NCI-H748 (cell line): ENCODE measurements around the gene ARRDC4.

Experiments
- DNase-seq: peaks from one replicate; lab custom pipeline; 2025; ENCODE audit not compliant: unreplicated experiment; lab: John Stamatoyannopoulos, UW

ARRDC4 gene

DNA sequence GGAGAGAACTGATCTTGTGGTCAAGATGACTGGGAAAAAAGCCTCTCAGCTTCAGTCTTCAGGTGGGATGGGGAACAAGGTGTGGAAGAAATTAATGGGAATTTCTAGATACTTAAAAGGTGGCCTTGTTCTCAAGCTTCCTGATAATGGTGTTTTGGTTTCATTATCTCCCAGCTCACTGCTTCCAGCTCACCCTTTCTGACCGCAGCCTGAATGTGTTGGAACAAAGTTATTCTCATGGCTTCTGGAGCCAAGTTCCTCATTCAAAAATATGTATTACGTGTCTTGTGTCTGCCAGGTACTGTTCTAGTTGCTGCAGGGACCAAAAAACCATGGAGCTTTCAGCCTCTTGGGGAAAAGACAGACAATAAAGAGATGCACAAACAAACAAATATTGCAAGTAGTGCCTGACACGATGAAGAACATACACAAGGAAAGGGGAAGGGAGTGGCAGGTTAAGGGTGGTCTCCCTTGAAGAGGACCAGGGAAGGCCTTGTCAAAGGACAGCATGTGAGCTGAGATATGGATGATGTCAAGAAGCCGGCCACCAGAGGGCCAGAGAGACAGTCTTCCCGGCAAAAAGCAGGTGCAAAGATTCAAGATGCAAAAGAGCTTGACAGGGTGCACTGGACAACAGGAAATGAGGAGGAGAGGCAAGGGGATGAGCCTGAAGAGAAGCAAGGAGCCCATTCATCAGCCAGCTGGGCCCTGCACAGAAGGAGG lies 35.5 kb downstream of the ARRDC4 start:
- DNase-seq: peak; percentile 26

DNA sequence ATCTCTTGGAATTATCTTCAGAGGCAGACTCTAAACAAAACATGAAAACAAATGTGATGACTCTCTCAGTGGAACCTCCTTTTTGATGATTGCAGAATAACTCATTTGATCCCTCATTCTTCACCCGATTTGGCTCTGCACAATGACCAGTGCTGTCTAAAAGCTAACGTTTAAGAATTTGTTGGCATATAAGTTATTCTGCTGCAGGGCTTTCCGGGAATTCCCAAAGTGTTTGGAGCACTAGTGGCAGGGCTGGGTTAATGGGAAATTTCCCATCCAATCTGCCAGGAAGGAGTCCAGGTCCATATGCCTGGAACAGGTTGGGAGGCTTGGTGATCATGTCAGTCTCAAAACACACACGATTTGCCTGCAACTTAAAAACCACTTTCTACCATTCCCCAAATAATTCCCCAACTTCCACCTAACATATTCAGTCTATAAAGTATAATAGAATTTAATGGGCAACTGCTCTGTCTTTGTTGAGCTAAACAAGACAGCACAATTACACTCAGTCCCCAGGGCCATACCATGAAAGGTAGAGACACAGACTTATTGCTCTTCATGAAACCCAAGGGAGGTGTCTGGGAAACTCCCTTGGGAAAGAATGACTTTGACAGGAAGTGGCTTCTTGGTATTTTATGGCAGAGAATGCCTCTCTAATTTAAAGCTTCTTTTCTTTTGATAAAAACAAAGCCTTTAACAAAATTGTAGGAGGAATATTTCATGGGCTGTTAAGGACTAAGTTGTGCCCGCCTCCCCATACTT lies 38.0 kb downstream of the ARRDC4 start:
- DNase-seq: no peak

DNA sequence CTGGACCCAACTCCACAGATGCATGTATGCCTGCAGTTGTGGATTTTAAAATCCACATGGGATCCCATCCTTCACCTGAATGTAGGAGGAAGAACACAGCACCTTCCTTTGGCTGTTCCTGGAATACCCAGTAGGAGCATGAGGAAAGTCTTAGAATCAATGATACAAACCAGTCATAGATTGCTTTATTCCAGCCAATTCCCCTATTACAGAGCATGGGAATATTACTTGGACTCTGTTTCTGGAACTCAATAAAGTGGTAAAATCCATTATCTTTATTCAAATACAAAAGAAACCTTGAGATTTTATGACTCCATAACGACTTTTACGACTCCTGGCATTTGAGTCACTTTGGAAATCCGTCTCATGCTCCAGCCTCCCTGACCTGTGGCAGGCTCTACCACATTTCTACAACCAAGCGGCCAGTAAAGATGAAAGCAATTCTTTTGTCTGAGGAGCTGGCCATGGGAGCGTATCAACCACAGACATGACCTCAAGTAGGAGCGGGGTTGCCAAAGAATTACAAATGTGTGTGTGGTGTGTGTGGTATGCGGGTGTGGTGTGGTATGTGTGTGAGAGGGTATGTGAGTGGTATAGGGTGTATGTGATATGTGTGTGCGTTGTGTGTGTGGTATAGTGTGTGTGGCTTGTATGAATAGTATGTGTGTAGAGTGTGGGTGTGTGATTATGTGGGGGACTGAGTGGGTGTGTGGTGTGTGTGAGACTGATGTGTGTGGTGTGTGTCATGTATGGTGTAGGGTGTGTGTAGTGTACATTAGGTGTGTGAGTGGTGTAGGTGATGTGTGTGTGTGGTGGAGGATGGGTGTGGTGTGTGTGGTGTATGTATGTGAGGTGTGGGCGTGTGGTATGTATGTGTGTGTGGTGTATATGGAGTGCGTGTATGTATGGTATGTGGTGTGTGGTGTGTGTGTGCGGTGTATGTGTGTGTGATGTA lies 40.0 kb downstream of the ARRDC4 start:
- DNase-seq: no peak

DNA sequence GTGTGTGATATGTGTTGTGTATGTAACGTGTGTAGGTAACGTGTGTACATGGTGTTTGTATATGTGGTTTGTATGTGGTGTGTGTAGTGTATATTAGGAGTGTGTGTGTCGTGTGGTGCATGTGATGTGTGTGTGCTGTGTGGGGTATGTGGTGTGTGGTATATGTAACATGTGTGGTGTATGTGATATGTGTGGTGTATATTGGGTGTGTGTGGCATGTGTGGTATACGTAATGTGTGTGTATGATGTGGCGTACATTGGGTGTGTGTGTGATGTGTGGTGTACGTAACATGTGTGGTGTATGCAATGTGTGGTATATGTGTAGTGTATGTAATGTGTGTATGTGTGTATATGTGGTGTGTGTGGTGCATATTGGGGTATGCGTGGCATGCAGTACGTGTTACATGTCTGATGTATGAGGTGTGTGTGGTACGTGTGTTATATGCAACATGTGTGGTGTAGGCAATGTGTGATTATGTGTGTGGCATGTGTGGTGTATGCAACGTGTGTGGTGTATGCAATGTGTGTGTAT lies 41.2 kb downstream of the ARRDC4 start:
- no peak for DNase-seq

DNA sequence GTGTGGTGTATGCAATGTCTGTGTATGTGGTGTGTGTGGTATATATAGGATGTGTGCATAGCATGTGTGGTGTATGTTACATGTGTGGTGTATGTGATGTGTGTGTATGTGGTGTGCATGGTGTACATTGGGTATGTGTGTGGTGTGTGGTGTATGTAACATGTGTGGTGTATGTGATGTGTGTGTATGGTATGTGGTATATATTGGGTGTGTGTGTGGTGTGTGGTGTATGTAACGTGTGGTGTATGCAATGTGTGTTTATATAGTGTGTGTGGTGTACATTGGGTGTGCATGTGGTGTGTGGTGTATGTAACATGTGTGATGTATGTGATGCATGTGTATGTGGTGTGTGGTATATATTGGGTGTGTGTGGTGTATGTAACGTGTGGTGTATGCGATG lies 41.9 kb downstream of the ARRDC4 start:
- no peak for DNase-seq

DNA sequence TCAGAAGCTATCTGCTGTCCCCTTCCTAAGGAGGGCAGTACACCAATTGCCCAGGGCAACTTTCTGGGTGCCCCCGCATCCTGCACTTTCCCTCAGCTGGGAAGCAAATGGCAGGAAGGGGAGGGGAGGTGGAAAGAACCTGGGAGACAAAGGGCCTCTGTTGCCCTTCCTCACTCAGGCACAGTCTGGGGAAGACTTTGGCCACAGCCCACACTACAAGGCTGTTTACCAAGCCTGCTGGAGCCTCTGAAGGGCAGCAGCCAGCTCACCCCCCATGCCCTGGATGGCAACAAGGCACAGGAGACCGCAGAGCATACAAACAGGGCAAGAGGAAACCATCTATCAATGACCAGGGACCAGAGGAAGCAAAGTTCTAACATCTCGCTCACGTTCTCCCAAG lies 42.4 kb downstream of the ARRDC4 start:
- no peak for DNase-seq

DNA sequence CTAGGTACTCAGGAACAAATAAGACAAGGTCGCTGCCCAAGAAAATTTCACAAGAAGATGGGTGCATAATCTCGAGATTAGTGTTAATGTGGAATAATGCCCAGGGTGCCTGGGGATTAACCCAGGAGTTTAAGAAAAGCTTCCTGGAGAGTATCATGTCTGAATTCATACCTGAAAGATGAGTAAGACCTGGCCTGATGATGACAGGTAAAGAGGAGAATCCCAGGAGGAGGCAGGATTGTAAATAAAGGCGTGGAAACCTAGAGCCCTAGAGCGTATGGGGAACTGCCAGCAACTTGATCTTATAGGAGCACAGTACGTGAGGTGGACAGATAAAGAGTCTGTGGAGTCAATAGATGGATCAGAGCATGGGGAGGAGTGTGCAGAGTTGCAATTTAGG lies 43.0 kb downstream of the ARRDC4 start:
- DNase-seq: no peak

DNA sequence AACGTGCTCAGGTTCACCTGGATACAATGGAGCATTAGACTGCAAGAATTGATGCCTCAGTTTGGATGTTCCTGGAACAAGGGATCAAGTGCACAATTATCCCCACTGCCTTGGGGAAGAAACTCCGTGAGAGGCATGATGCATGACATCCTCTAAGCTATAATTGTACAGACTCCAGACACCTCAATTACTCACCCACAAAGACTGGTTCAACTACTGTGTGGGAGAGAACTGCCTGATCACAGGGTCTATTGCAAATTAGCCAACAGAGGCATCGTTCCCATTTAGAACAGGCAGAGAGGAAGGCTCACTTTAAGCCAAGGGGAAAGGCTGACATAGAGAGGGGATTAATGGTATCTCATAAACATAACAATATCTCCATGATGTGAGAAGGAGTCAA lies 43.5 kb downstream of the ARRDC4 start:
- DNase-seq: no peak

DNA sequence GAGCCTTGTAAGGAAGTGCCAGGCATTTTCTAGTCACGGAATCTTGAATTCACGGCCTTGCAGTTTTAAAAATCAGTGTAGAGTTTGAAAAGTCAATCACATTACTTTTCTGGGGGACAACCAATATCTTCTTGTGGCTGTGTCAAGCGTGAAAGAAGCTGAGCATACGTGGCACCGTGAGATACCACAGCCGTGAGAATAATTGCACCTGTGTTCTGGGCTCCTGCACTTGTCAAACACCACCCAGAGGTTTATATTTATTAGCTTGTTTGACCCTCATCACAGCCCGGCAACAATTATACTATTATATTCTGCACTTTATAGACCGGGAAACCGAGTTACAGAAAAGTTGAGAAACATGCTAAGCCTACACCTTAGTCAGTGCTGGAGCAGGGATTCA lies 45.2 kb downstream of the ARRDC4 start:
- DNase-seq: no peak

DNA sequence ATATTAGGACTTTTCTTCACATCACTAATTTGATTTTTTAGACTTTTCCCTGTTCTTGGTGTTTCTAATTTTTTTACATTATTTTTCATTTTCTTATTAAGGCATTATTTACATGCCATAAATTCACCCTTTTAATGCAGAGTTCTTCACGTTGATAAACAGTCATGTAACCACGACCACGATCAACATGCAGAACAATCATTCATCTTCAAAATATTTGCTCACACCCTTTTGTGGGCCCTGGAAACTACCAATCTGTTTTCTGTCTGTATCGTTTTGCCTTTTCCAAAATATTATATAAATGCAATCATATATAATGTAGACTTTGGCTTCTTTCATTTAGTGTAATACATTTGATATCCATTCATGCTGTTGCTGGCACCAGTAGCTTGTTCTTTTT lies 48.7 kb downstream of the ARRDC4 start:
- DNase-seq: no peak

DNA sequence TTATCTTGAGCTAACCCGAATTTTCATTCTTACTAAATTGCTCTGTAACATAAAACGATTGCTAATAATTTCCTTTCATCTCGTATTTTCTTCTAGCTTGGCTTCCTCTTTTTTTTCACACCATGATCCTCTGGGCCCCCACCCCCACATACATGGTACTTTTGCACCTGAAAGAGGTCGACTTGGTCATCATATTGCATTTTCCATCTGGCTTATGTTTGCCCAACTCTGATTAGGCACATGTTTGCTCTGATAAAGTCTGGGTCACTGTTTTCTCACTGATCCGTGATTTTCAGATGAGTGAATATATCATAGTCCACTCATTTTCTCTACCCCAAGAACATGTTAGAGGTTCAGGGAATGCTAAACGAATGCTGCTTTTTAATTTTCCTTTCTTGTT lies 49.5 kb downstream of the ARRDC4 start:
- no peak for DNase-seq

DNA sequence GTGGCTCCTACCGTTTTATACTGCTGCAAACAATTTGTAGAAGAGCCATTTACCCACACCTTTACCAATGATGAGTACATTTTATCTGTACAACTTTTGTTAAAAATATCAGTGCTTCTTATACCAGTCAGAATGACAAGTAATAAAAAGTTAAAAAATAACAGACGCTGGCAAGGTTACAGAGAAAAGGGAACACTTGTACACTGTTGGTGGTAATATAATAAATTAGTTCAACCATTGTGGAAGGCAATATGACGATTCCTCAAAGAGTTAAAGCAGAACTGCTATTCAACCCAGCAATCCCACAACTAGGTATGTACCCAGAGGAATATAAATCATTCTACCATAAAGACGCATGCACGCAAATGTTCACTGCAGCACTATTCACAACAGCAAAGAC lies 51.9 kb downstream of the ARRDC4 start:
- no peak for DNase-seq

DNA sequence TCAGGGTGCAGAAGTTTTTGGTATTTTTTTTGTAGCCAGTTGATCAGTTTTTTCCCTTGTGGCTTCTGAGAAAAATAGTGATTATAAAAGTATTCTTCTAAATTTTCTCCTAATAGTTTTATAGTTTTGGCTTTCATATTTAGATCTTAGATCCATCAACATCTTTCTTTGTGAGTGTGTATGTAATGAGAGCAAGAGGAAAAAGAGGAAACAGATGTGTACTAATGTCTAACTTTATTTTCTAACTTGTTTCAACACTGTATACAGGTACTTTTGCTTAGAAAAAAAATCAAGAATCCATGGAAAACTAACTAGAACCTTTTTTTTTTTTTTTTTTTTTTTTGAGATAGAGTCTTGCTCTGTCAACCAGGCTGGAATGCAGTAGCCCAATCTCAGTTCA lies 53.1 kb downstream of the ARRDC4 start:
- no peak for DNase-seq

DNA sequence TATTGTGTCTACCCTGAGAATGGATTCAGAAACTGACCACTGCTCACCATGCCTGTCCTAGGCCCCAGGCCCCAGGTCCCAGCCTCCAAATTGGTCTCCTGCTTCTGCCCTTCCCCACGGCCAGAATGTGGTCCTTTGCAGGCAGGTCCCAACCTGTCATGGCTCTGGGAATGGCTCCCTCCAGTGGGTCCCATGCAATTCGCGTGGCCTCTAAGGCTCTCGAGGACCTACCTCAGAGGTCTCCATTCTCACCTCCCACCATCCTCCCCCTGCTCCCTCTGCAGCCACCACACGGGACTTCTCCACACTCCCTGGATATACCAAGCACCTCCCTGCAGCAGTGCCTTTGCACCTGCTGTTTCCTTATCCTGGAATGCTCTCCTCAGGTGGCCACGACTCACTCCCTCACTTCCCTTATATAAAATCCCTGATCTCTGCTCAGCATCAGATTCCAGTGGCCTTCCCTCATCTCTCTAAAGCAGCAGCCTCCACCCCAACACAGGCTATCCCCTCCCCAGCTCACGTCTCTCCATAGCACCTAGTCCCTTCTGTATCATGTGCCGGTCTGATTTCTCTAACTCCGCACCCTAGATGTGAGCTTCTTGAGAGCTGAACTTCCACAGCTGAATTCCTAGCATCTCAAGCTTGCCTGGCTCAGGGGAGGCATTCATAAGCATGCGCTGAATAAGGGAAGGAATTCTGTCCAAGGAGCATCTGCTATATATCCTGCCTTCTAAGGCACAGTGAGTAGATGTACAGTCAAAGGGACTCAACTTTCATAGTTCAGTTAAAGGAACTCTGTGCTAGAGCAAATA lies 56.9 kb downstream of the ARRDC4 start:
- DNase-seq: no peak

DNA sequence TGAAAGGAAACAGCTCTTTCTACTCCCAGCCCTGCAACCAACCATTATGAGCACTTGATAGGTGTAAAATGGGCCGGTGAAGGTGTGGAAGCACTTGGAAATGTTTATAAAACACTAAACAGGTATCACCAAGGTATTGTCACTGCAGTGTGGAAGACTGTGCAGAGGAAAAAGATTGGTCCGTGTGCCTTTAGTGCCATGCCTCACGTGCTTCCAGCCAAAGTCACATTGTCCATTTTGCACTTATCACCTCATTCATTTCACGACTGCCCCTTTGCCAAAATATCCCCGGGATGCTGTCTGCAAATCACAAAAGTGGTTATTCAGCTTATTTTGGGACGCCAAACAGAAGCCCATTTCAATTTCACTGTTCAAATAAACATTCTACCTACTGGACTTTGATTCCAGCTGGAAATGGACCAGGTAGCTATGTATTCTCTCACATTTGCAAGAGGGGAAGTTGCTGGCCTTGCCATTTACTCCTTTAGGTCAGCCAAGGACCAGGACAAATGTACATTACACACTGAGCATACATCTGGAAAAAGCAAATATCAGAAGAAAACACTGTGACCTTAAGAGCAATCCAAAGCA lies 58.4 kb downstream of the ARRDC4 start:
- no peak for DNase-seq
